Spleen (tissue), 7 donors: Measurements from ENCODE around the gene SLAMF1.

Experiments used
- CTCF ChIP-seq, 11 experiments: fragments of 200-600 bp in 7 of 11; fragments of 450-650 bp in 4 of 11; sonication (generic) in 4 of 11; IDR thresholded peaks in 8 of 11; conservative IDR thresholded peaks in 3 of 11; 1 replicate in 7 of 11; 2 replicates in 4 of 11; pipeline versions ENCODE4 v1.4.0 to v1.8.0; 2016 to 2021; ENCODE audit warnings: antibody characterized with exemption in 11 of 11, inconsistent platforms in 4 of 11, mild to moderate bottlenecking in 1 of 11
- POLR2A ChIP-seq, 3 donors: fragments of 450-650 bp; IDR thresholded peaks; one replicate each; pipeline ENCODE4 v1.5.1; 2017; ENCODE audit warnings: antibody characterized with exemption in 3 of 3, mild to moderate bottlenecking in 1 of 3
- POLR2AphosphoS5 ChIP-seq, 3 donors: sonication (generic); formaldehyde crosslinking; IDR thresholded peaks; one replicate each; pipeline ENCODE4 v1.5.1; 2017; ENCODE audit warnings: antibody characterized with exemption in 3 of 3
- donor health status: DM: no; HTN: no; CAD: no; lungs with moderate emphysema.
- donor health status: DM: no; HTN: no; CAD: no.
- donor health status: DM: no; HTN: no; CAD: no.

GRCh38 chr1:160610569-160611242 lies 36.1 kb downstream of the SLAMF1 start:
- TF ChIP-seq CTCF (IDR thresholded peaks at IDR 0.05 in 8 of 11, conservative IDR thresholded peaks at IDR 0.05 in 3 of 11) (no peak), POLR2A (IDR thresholded peaks at IDR 0.05) (no peak), POLR2AphosphoS5 (IDR thresholded peaks at IDR 0.05) (no peak)
